GM12875 (cell line): ENCODE results near the gene EIF2D.
A peak's percentile ranks its signal among the peaks of the same experiment; 100 is the strongest.

Experiments
- H3K4me3 ChIP-seq: one replicate; pipeline ENCODE4 v1.5.1; 2011; ENCODE audit warnings: low read depth, low read length, control low read depth
- TF ChIP-seq, protein P1 (sequence below): IDR thresholded peaks from 2 replicates; pipeline ENCODE4 v1.5.1; 2011; ENCODE audit warnings: low read depth, mild to moderate bottlenecking, control low read depth, inconsistent platforms, low read length, moderate library complexity, borderline replicate concordance; ENCODE audit not compliant: insufficient read depth

EIF2D gene

DNA sequence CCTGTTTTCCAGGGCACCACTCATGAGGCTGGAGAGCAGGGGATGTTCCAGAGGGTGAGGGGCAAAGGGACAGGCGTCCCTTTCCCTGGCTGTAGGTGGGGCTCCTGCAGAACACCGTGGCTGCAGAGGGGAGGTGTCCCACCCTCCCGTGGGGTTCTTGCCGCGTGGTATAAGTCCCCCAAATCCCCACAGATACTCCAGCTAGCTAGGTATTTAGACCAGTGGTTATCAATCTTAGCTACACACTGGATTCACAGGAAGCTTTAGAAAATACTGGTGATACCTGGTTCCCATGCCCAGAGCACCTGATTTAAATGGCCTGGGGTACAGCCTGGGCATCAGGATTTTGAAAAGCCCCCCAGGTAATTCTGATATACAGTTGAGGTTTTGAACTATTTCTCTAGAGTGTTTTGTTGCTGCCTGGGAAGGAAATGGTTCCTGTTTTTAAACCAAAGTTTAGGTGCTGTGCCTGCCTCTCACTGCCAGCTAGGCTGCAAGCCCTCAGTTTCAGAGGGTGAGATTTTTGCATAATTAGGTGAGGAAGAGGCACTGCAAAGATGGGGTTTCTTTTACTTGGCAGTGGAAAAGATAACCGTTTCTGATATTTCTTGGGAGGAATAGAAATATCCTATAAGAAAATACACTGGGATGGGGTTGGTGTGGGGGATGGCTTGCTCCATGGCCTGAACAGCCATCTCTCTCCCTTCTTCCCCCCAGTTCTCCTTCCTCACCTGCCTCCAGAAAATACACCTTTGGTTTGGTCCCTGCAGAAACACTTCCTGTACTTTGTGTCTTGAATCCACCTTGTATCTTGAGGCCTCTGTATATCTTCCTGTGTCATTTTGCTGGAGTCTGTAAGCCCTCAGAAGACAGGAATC is 53.2 kb downstream of the EIF2D start:
- TF ChIP-seq, protein P1, sequence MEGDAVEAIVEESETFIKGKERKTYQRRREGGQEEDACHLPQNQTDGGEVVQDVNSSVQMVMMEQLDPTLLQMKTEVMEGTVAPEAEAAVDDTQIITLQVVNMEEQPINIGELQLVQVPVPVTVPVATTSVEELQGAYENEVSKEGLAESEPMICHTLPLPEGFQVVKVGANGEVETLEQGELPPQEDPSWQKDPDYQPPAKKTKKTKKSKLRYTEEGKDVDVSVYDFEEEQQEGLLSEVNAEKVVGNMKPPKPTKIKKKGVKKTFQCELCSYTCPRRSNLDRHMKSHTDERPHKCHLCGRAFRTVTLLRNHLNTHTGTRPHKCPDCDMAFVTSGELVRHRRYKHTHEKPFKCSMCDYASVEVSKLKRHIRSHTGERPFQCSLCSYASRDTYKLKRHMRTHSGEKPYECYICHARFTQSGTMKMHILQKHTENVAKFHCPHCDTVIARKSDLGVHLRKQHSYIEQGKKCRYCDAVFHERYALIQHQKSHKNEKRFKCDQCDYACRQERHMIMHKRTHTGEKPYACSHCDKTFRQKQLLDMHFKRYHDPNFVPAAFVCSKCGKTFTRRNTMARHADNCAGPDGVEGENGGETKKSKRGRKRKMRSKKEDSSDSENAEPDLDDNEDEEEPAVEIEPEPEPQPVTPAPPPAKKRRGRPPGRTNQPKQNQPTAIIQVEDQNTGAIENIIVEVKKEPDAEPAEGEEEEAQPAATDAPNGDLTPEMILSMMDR, result no peak

DNA sequence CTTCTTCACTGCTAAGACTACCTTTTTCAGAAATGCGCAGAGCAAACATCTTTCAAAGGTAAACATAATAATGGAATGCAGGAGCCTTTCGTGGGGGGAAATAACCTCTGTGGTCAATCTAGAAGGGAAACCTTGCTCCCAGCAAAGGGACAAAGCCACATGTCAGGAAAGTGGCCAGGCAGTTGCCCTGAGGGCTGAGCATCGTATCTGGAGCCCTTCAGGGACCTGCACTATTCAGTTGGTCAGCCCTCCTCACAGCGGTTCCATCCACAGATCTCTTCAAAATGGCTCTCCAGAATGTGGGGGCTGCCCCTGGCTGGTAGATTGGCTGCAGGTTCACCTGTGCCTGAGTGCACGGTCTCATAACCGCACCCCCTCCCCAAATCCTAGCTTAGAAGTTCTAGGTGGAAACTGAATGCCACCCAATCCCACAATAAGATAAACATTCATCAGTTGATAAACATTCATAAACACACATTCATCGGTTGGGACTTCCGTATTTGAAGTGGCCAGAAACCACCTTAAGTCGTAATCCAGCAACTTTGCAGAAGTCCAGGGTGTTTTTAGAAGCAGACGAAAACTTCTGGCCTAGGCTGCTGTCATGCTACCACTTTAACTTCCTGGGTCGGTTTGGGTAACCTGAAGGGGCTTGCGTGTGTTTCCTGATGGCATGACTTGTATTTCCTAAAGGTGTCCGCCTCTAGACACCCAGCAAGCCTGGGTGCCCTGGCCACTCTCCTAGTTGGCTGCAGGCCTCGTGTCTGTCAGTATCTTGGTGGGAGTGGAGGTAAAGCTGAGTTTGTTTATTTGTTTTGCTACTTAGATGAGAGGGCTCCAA is 54.4 kb downstream of the EIF2D start:
- TF ChIP-seq, protein P1, result no peak

More for the DNA sequence above, 53.2 kb downstream of the EIF2D start:
- peak overlapping the region; percentile 96 for H3K4me3 ChIP-seq

DNA sequence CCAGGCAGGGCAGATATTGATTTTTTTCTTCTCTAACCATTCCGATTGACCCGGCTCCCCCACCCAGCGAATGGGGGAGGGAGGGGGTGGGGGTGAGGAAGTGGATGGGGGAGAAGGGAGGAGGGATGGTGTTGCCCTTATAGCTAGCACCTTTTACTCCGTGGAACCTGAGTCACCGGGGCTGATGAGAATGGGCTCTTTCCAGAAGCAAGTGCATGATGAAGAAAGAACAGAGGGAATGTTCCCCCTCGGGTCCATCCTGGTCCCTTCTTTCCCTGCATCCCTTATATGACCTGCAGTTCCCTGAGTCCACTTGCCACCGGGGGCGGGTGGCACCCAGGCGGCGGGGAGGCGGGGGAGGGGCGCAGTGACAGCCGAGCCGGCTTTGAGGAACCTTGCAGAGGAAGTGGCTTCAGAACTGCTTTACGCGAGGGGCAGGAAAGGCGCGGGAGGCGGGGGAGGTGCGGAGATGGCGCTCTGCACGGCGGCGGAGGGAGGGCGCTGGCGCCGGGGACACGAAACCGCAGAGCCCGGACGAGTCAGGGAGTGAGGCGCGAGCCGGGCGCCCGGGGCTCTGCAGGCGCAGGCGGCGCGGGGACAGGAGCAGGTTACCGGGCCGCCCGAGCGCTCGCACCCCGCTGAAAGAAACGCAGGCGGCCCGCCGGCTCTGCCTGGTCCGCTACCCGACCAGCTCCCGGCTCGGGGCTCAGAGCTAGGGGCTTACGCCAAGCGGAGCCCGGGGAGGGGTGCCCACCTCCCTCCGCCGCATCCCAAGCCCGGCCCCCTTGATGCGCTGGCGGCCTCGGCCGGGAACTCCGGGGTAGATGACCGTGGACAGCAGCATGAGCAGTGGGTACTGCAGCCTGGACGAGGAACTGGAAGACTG is 55.3 kb downstream of the EIF2D start:
- TF ChIP-seq, protein P1, result 0 out of 2 replicates have a peak, but pooled peaks have one; percentile 5
- H3K4me3 ChIP-seq, result peak overlapping the region; percentile 96

More for the DNA sequence above, 54.4 kb downstream of the EIF2D start:
- H3K4me3 ChIP-seq, result peak overlapping the region; percentile 96

DNA sequence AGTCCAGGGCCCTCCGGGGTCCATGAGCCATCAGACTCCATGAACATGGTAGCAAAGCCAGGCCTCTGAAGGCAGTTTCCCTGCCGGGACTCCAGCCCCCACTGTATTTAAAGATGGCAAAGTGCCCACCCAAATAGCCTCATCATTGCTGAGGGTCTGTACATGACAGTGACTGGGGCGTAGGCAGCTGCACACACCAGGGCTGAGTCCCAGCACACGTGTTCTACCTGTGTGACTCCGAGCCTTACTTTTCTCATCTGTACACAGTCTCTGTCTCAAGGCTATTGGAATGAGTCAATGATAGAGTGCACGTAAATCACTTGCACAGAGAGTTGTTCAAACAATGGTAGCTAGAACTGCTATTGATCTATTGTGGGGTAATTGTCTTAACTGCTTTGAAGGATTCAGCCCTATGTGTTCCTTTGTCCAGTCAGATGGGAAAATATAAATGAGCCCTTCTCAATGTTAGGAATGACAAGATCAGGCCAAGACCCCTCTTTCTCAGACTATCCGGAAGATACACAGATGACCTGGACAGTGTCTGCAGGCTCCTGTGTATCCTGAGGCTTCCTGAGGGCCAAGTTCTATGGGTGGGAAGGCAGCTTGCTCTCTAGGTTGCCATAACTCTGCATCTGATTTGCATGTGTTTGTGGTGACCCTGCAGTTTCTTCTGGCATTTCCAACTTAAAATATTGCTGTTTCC is 56.1 kb downstream of the EIF2D start:
- no peak overlapping the region for H3K4me3 ChIP-seq
- TF ChIP-seq, protein P1, result no peak

DNA sequence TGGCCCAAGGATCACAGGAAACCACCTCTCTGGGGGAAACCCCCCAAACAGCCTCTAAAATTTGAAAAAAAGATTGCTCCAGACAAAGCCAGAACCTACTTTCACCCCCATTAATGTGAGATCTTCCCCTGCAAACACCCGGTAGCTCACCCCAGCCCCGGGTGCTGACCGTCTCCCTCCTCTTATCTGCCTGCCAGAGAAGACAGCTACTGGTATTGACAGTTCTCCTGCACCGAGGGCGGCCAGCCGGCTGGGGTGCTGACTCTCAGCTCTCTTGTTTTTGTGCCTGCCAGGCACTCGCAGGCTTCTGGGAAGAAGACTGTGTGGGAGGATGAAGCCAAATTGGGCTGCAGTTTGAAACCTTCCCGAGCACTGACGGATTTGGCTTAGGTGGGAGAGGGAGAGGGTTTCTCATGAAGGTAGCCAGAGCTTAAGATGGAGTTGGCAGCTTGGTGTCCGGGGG is 56.8 kb downstream of the EIF2D start:
- H3K4me3 ChIP-seq, result no peak overlapping the region
- TF ChIP-seq, protein P1, result no peak
